CD4-positive, alpha-beta T cell treated with Interleukin-4 for 4 hours (primary cell): ENCODE results near the gene MIGA2.

Experiments
- DNase-seq: peaks from one replicate; pipeline ENCODE4 v3.0.0-alpha.2; 2020

The MIGA2 gene

DNA sequence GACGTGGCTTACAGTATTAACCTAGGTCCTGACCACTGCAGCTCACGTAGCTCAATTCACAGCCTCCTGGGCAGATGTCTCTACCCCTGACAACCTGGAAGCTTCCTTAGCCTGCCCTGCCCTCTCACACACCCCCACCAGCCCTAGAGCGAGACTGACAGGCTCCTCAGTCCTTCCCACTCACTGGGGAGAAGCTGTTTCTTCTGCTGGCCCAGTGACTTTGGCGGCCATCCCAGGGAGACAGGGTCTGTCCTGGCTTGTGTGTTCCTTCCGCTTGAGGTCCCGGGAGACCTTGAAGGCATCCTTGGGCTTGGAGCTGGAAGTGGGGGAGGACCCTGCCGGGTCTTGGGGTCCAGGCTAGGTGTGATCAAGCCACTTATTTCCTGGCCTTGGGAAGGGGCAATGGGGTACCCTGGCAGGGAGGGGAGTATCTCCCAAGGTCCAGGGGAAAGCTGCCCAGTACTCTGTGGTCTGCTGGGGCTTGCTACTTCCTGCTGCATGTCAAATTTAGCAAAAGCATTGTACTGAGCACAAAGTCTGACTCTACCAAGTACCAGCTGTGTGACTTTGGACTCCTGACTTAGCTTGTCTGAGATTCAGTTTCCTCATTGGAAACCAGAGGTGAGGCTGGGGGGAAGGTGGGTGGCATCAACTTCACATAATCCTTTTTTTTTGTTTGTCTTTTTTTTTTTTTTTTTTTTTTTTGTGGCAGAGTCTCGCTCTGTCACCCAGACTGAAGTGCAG, 1.9 kb downstream of the MIGA2 start:
- DNase-seq, result no peak

DNA sequence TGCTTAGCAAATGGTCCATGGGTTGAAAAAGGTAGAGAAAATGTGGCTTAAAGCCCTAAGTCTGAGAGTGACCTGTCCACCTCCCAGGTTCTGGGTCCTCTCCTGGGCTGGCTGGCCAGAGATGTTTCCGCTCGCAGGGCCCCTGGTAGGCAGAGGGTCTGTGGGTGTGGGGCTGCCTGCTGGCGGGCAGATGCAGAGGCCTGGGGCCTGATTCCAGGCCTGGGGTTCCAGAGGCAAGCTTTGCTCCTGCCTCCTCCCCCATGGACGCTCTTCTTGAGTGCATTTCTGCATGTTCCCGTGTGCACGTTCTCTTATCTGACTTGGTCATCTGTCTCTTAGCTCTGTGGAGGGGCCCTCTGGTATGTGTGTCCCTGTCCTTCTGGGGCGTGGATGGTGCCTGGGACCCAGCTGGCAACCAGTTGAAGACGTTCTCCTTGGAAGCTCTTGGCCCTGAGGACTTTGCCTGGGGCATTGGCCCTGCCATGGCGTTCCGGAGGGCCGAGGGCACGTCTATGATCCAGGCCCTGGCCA, 3.8 kb downstream of the MIGA2 start:
- DNase-seq, result no peak

- no peak for DNase-seq
These were observed 5.6 kb downstream of the MIGA2 start for GRCh38 chr9:129042016-129042415.

- DNase-seq, result no peak
These were observed 16.2 kb downstream of the MIGA2 start for GRCh38 chr9:129052592-129052991.

DNA sequence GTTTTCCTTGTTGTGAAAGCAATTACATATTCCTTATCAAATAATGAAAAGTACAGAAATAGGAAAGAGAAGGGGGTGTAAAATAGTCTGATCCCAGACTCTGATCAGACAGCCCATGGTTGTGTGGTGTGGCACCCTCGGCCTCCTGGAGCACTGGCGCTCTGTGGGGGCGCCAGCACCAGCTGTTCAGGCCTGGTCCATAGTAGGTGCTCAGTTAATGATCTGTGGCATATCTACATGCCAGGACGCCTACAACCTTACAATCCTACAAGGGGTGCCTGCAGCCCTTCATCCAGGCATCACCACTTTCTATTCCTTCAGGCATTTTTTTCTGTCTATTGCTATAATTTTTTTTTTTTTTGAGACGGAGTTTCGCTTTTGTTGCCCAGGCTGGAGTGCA, 16.6 kb downstream of the MIGA2 start:
- DNase-seq, result no peak

GRCh38 chr9:129054163-129054851, 17.9 kb downstream of the MIGA2 start:
- DNase-seq, result no peak

GRCh38 chr9:129058965-129059795, 22.8 kb downstream of the MIGA2 start:
- DNase-seq, result no peak

DNA sequence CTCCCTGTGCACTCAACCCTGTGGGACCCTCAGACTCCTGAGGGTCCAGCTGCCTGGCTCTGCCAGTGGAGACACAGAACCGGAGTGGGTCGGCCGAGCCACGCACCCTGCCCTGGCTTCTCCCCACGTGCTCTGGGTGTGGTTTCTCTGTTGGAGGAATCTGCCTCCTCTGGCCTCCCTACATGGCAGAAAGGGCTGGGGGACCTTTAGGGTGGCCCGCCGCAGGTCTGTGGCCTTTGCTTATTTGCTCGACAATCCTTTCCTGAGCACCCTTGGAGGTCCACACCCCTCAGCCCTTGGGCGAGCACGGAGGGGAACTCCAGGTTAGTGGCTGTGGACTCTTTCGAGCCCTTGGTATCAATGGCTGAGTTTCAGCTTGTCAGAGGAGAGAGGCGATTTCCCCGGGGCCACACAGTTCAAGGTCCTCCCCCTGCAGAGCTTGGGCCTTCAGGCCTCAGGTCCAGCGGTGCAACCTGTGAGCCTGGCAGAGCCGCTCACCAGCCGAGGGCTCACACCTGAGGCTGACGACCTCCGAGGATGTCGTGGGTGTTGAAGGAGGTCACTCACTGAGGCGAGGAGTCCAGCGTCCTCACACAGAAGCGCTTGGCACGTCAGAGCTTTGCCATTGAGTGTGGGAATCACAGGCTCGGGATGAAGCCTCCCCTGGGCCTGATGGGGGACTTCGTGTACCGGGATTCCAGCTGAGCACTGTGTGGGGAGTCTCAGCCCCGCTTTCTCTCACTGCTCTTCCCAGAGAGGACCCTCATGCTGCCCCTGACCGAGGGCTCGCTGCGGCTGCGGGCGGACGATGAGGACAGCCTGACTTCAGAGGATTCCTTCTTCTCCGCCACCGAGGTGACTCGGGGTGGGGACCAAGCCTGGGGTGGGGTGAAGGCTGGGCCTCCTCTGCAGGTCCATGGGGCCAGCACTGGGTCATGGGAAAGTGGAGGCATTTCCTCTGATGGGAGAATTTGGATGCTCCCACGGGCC, 23.7 kb downstream of the MIGA2 start:
- no peak for DNase-seq

DNA sequence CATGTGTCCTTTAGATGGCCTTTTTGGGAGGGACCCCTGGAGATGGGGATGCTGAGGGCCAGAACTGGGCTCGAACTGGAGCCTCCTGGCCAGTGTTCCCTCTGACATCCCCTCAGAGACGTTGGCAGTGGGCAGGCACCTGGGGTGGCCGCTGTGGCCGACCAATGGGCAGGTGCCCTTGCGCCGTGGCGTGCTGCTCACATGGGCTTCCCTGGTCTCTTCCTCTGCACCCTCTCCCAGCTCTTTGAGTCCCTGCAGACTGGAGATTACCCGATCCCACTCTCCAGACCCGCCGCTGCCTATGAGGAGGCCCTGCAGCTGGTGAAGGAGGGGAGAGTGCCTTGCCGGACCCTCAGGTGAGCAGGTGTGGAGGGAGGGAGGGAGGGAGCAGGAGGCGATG, 24.6 kb downstream of the MIGA2 start:
- no peak for DNase-seq

DNA sequence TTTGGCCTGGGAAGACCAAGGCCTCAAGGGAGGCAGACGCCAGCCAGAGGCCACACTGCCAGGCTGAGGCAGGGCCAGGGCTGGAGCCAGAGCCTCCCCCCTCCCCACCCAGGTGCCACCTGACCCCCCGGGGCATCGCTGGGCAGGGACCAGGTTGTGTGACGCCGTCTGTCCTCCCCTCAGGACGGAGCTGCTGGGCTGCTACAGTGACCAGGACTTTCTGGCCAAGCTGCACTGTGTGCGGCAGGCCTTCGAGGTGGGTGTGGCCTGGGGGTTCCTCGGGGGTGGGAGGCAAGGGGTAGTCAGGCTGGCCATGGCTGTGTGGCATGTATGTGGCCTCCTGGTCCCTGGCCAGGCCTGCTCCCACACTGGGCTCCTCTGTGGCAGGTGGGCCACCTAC, 26.6 kb downstream of the MIGA2 start:
- no peak for DNase-seq

DNA sequence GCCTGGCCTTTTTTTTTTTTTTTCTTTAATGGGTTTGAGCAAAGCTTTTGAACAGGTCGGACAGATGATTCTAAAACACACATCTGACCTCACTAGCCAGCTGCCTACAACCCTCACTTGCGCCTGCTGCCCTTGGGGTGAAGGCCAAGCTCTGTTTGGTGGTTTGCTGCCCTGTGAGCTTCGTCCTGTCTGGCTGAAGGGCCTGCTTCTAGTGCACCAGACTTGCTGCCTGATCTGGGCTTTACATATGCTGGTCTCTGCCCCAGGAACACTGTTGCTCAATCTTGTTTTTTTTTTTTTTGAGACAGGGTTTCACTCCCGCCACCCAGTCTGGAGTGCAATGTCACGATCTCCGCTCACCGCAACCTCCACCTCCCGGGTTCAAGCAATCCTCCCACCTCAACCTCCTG, 28.1 kb downstream of the MIGA2 start:
- DNase-seq, result no peak

GRCh38 chr9:129068110-129068509, 31.7 kb downstream of the MIGA2 start:
- no peak for DNase-seq

GRCh38 chr9:129068990-129069861, 32.8 kb downstream of the MIGA2 start:
- peak; percentile 58 for DNase-seq

- no peak for DNase-seq
These were observed 33.6 kb downstream of the MIGA2 start for GRCh38 chr9:129069862-129070641.

DNA sequence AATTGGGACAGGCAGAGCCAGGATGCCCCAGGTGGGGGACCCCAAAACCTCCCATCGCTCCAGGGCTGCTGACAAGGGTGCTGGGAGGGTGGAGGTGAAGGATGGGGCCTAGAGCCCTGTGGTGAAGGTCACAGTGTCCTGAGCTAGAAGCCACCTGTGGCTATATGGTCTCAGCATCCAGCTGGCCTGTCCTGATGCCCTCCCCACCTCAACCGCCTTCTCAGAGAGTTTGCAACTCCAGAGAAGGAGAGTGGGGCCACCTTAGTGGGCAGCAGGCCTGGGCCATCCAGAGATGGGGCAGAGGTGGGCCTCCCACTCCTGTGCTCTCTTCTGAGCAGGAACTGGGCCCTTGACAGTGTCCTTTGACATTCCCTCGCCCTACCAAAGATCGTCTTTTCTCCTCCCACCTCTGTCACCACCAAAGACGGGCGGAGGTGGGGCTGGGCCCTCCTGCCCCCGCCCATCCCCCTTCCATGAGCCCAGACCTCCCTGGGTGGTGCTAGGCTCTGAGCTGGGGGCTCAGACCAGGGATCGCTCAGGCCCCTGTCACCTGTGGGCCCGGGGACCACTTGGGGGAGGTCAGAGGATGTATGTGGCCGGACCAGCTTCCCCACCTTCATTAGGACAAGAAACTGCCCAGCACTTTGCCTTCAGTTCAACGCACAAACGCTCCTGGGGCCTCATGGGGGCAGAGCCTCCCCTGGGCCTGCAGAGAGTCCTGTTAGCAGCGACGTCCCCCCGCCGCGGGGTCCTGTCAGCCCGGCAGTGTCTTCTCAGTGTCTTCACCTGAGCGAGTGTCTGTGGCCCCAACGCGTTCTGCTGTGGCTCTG, 34.5 kb downstream of the MIGA2 start:
- DNase-seq, result no peak

GRCh38 chr9:129071526-129072126, 35.2 kb downstream of the MIGA2 start:
- DNase-seq, result peak; percentile 13

DNA sequence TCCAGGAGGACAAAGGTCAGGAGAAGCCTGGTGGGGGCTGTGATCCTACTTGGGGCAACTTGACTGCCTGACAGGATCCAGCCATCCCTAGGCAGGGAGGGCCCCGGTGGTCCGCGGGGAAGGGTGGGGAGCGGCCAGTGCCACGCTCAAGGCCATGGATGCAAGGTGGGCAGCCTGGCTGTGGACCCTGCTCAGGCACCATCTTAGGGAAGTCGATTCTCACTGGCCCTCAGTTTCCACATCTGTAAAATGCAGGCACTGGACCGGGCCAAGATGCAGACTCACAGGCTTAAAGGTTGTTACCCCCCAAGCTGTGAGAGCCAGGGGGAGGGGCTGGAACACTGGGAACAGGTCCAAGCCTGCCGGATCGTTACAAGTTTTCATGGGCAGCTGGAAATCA, 35.7 kb downstream of the MIGA2 start:
- no peak for DNase-seq

- DNase-seq, result peak; percentile 48
These were observed 37.0 kb downstream of the MIGA2 start for GRCh38 chr9:129073404-129073803.

DNA sequence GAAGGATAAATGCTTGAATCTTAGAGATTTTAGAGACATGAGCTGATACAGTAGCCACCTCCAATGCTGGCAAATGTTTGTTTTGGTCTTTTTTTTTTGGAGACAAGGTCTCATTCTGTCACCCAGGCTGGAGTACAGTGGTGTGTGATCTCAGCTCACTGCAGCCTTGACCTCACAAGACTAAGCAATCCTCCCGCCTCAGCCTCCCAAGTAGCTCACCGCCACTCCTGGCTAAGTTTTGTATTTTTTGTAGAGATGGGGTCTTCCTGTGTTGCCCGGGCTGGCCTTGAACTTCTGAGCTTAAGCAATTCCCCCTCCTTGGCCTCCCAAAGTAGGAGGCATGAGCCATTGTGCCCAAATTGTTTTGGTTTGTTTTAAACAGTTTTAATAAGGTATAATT, 37.7 kb downstream of the MIGA2 start:
- DNase-seq, result no peak
